ENCODE data around the gene RPL10. TPM values are rescaled to one million over a fixed set of nuclear protein-coding genes. Genes with fewer than 3 reads are reported as not detected.
A peak's percentile ranks its signal among the peaks of the same experiment; 100 is the strongest.
"Not testable (repeated sequence)": the region's sequence is repeated elsewhere in the genome, so short reads cannot be mapped to it uniquely, and the experiment has no call there.

RPL10 gene
- total RNA-seq, 1 experiment from 2014 or later = 3,401 TPM

GRCh38 chrX:154389812-154390747, 8.1 kb upstream of the RPL10 start:
- H3K4me3 ChIP-seq (ENCODE audit: low read length); CTCF ChIA-PET; H3K9me2 ChIP-seq (replicated peaks; ENCODE audit: low read length); H3K27ac ChIP-seq (ENCODE audit: low read length); POLR2A ChIA-PET (ENCODE audit: unreplicated experiment); H3K36me3 ChIP-seq (ENCODE audit: low read depth, low read length); H4K20me1 ChIP-seq (ENCODE audit: low read length); DNase-seq; H3K27me3 ChIP-seq (ENCODE audit: low read length); H3K9me3 ChIP-seq (ENCODE audit: low read length); H3K9ac ChIP-seq (ENCODE audit: low read length); H3F3A ChIP-seq (ENCODE audit: low read length, unreplicated experiment); H3K4me2 ChIP-seq (ENCODE audit: low read length); H3K4me1 ChIP-seq (ENCODE audit: insufficient read depth, low read length); BruUV-seq (replicated peaks); H2AFZ ChIP-seq (ENCODE audit: low read length); H3K79me2 ChIP-seq (ENCODE audit: low read length): not testable (repeated sequence)
- peak; percentile 75 for ATAC-seq
- intact Hi-C loops (cut with micrococcal nuclease) = loop anchor here (10.0 kb wide), 1 partner anchor 65 kb away; the partner anchor contains the start of gene PLXNA3

GRCh38 chrX:154396363-154396762, 1.8 kb upstream of the RPL10 start:
- not testable (repeated sequence) for H3K27ac ChIP-seq (ENCODE audit: low read length); DNase-seq; H3K9ac ChIP-seq (ENCODE audit: low read length)

DNA sequence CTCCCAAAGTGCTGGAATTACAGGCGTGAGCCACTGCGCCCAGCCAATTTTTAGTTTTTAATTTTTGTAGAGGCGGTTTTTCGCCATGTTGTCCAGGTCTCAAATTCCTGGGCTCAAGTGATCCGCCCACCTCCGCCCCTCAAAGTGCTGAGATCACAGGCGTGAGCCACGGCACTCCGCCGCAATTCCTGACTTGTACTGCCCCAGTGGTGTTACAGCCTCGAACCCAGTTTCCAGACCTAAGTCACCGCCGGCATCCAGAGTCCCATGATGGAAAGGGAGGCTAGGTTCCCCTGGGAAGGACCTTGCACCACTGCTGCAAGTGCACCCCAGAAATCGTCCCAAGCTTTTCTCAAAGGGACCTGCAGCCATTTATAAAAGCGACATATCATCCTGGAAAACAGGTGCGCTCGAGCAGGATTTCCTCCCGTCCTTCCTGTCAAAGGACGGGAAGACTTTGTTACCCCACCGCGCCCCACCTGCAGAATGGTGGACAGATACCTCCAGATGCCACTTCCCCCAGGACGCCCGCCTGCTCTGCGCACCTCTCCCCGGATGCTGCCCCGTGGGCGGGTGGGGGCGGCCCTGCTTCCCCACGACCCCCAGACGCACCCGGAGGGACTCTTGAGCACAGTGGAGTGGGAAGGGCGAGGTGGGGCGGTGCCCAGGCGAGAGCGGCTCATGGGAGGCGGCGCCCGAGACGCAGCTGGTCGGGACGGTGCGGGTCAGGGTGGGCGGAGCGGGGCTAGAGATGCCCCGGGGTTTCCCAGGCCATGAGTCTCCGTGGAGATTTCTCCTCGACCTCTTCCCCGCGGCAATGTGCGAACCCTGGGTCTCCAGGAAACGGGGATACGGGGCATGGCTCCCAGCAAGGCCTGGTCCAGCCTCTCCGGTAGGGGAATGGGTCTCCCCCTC, 947 bp upstream of the RPL10 start:
- intact Hi-C loops (cut with micrococcal nuclease) = loop anchor here (10.0 kb wide), 1 partner anchor 58 kb away; the partner anchor contains the start of gene PLXNA3

More at GRCh38 chrX:154396363-154396762, 1.8 kb upstream of the RPL10 start:
- BruUV-seq (replicated peaks); POLR2A ChIA-PET (ENCODE audit: unreplicated experiment); H3K27me3 ChIP-seq (ENCODE audit: low read length); ATAC-seq; H3K9me2 ChIP-seq (replicated peaks; ENCODE audit: low read length); H2AFZ ChIP-seq (ENCODE audit: low read length); H3K4me3 ChIP-seq (ENCODE audit: low read length); H3K4me2 ChIP-seq (ENCODE audit: low read length); CTCF ChIA-PET; H3K9me3 ChIP-seq (ENCODE audit: low read length): not testable (repeated sequence)
- intact Hi-C loops (cut with micrococcal nuclease) = loop anchor here (10.0 kb wide), 1 partner anchor 58 kb away; the partner anchor contains the start of gene PLXNA3
- H3F3A ChIP-seq (ENCODE audit: low read length, unreplicated experiment) = peaks cover 14% of the 10 kb centered on the region
- H3K36me3 ChIP-seq (ENCODE audit: low read depth, low read length) = peaks cover 25% of the 10 kb centered on the region
- H3K4me1 ChIP-seq (ENCODE audit: insufficient read depth, low read length) = peaks cover 12% of the 10 kb centered on the region; the same call in 1 of the 2 replicates
- H3K79me2 ChIP-seq (ENCODE audit: low read length) = peaks cover 32% of the 10 kb centered on the region
- H4K20me1 ChIP-seq (ENCODE audit: low read length) = peaks cover 24% of the 10 kb centered on the region

More for the DNA sequence above, 947 bp upstream of the RPL10 start:
- BruUV-seq (replicated peaks) = no TSS peak
- CTCF ChIA-PET = no interaction called here
- no peak for TF ChIP-seq EZH2phosphoT487 (IDR thresholded peaks at IDR 0.05; ENCODE audit: borderline replicate concordance, low read length)
- no peak for TF ChIP-seq EZH2 (IDR thresholded peaks at IDR 0.05; ENCODE audit: low read length, unreplicated experiment)
- TF ChIP-seq, protein P1, sequence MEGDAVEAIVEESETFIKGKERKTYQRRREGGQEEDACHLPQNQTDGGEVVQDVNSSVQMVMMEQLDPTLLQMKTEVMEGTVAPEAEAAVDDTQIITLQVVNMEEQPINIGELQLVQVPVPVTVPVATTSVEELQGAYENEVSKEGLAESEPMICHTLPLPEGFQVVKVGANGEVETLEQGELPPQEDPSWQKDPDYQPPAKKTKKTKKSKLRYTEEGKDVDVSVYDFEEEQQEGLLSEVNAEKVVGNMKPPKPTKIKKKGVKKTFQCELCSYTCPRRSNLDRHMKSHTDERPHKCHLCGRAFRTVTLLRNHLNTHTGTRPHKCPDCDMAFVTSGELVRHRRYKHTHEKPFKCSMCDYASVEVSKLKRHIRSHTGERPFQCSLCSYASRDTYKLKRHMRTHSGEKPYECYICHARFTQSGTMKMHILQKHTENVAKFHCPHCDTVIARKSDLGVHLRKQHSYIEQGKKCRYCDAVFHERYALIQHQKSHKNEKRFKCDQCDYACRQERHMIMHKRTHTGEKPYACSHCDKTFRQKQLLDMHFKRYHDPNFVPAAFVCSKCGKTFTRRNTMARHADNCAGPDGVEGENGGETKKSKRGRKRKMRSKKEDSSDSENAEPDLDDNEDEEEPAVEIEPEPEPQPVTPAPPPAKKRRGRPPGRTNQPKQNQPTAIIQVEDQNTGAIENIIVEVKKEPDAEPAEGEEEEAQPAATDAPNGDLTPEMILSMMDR (conservative IDR thresholded peaks at IDR 0.05; ENCODE audit: low read depth, low read length) = no peak
- Histone ChIP-seq H3K27ac (ENCODE audit: low read length) (peak overlapping the region; percentile 98), H3K4me2 (ENCODE audit: low read length) (peak overlapping the region; percentile 97), H3K4me1 (ENCODE audit: insufficient read depth, low read length) (peaks cover 12% of the 10 kb centered on the region; the same call in 1 of the 2 replicates), H3K79me2 (ENCODE audit: low read length) (peaks cover 32% of the 10 kb centered on the region), H3K27me3 (ENCODE audit: low read length) (no peaks in the 10 kb centered on the region), H3F3A (ENCODE audit: low read length, unreplicated experiment) (peaks cover 22% of the 10 kb centered on the region), H3K4me3 (ENCODE audit: low read length) (peak overlapping the region; percentile 90), H3K36me3 (ENCODE audit: low read depth, low read length) (peaks cover 25% of the 10 kb centered on the region), H3K9me3 (ENCODE audit: low read length) (no peaks in the 10 kb centered on the region), H4K20me1 (ENCODE audit: low read length) (peaks cover 24% of the 10 kb centered on the region), H3K9me2 (replicated peaks; ENCODE audit: low read length) (no peaks in the 10 kb centered on the region), H3K9ac (ENCODE audit: low read length) (peak overlapping the region; percentile 99), H2AFZ (ENCODE audit: low read length) (peak overlapping the region; percentile 83)
- POLR2A ChIA-PET (ENCODE audit: unreplicated experiment) = interaction anchor here (0.6 kb wide), 2 partner anchors 18 kb away, joined by 3 to 13 read pairs; partner anchors contain the start of gene EMD
- DNase-seq (peak; percentile 66), ATAC-seq (peak; percentile 71)

All from PC-3 (cell line).